Measurements from ENCODE around the gene C1QTNF9.

GRCh38 chr13:24313439-24313838, 4.1 kb downstream of the C1QTNF9 start:
- no peak for TF ChIP-seq CTCF (IDR thresholded peaks at IDR 0.05)
- TF ChIP-seq POLR2A (IDR thresholded peaks at IDR 0.05), result no peak
